Measurements from ENCODE around the gene TMTC1. TPM values are rescaled to one million over a fixed set of nuclear protein-coding genes. Genes with fewer than 3 reads are reported as not detected.

TMTC1 gene
- total and polyA plus RNA-seq, 2 of the 8 experiments (the other 6 are each of a cell fraction or from before 2014, with no cell fraction given), result 15.4 to 20.8 TPM

DNA sequence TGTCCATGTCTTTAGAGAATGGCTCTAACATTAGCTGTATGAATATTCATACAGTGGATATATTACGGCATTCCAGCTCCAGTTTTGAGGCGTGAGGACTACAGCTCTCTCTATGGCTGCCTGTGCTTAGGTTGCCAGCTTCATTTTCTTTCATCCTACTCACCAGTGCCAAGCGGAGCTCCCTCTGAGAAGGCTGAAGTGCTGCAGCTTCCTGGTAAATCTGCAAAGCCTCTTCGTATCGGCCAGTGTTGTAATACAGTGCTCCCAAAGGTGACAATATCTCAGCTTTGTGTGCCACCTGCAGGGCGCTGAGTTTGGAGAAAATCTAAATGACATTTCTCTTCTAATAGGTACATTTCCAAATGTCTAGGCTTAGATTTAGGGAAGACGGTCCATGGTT lies 266.5 kb downstream of the TMTC1 start:
- Histone ChIP-seq H4K5ac (ENCODE audit: insufficient read length, low read depth, low read length) (no peak overlapping the region), H2BK5ac (ENCODE audit: low read depth, low read length) (no peak overlapping the region), H4K20me1 (replicated peaks in 1 of 2; ENCODE audit: control insufficient read depth in 1 of 2, insufficient read depth in 2 of 2, low read length in 2 of 2) (no peaks in the 10 kb centered on the region), H3K79me1 (ENCODE audit: low read depth, low read length) (no peaks in the 10 kb centered on the region), H3K4me2 (ENCODE audit: insufficient read depth in 1 of 2, low read depth in 2 of 2, low read length in 2 of 2) (no peak overlapping the region), H2BK120ac (replicated peaks; ENCODE audit: low read depth, low read length) (no peak overlapping the region), H3K4me1 (replicated peaks in 1 of 4; ENCODE audit: control insufficient read depth in 3 of 4, insufficient read depth in 4 of 4, low read length in 3 of 4) (no peaks in the 10 kb centered on the region), H3K9ac (replicated peaks in 1 of 4; ENCODE audit: extremely low read depth in 1 of 4, low read depth in 3 of 4, low read length in 3 of 4) (no peak overlapping the region), H2AK5ac (ENCODE audit: low read depth, low read length) (no peak overlapping the region), H3K14ac (ENCODE audit: insufficient read length) (no peak overlapping the region), H2AFZ (ENCODE audit: low read length) (no peak overlapping the region), H3K18ac (ENCODE audit: extremely low read depth, low read length) (no peak overlapping the region), H3K36me3 (ENCODE audit: control insufficient read depth in 2 of 4, insufficient read depth in 4 of 4, low read length in 3 of 4) (peaks cover 0 to 6% (median 3%) of the 10 kb centered on the region in 4 experiments; a peak in 3 of 8 replicates), H3K9me3 (ENCODE audit: insufficient read depth in 2 of 2, low read depth in 1 of 2, low read length in 1 of 2) (no peaks in the 10 kb centered on the region), H4K8ac (ENCODE audit: extremely low read depth, insufficient read depth, low read length) (no peak overlapping the region), H3K4ac (replicated peaks; ENCODE audit: insufficient read length, low read depth, low read length) (no peak overlapping the region), H4K91ac (replicated peaks; ENCODE audit: insufficient read length, low read length) (no peak overlapping the region), H3K79me2 (ENCODE audit: control insufficient read depth in 1 of 2, insufficient read depth in 2 of 2, low read length in 2 of 2) (no peaks in the 10 kb centered on the region), H3K23me2 (ENCODE audit: low read depth, low read length) (no peaks in the 10 kb centered on the region), H3K56ac (replicated peaks; ENCODE audit: insufficient read length, low read depth, low read length) (no peak overlapping the region), H2BK20ac (ENCODE audit: low read length) (no peak overlapping the region), H2BK15ac (ENCODE audit: low read length) (no peak overlapping the region), H3K23ac (ENCODE audit: insufficient read length) (no peak overlapping the region), H2BK12ac (ENCODE audit: low read depth, low read length) (no peak overlapping the region), H3K27me3 (replicated peaks in 1 of 4; ENCODE audit: control insufficient read depth in 3 of 4, extremely low read depth in 1 of 4, insufficient read depth in 3 of 4, low read length in 3 of 4) (no peaks in the 10 kb centered on the region), H3K27ac (ENCODE audit: low read depth, low read length) (no peak overlapping the region), H3K4me3 (ENCODE audit: extremely low read depth in 1 of 4, insufficient read depth in 2 of 4, low read depth in 3 of 4, low read length in 4 of 4) (no peak overlapping the region)
- TF ChIP-seq CREB1 (IDR thresholded peaks at IDR 0.05) (no peak), MAFK (IDR thresholded peaks at IDR 0.05; ENCODE audit: low read depth, low read length) (no peak), CBX8 (IDR thresholded peaks at IDR 0.05; ENCODE audit: borderline replicate concordance, low read depth, low read length) (no peak), EGR1 (IDR thresholded peaks at IDR 0.05; ENCODE audit: borderline replicate concordance, low read depth, low read length) (no peak), KDM1A (IDR thresholded peaks at IDR 0.05; ENCODE audit: borderline replicate concordance, low read length) (no peak), RXRA (IDR thresholded peaks at IDR 0.05; ENCODE audit: insufficient read depth, low read depth, low read length) (no peak), TEAD4 (IDR thresholded peaks at IDR 0.05; ENCODE audit: low read depth, low read length) (no peak), HDAC2 (IDR thresholded peaks at IDR 0.05; ENCODE audit: borderline replicate concordance in 1 of 2, low read depth in 2 of 2, low read length in 2 of 2) (no peak), TBP (IDR thresholded peaks at IDR 0.05; ENCODE audit: low read depth, low read length) (no peak), SAP30 (IDR thresholded peaks at IDR 0.05; ENCODE audit: insufficient read depth, insufficient replicate concordance, low read length) (no peak), JUND (IDR thresholded peaks at IDR 0.05; ENCODE audit: low read length) (no peak), NRF1 (IDR thresholded peaks at IDR 0.05; ENCODE audit: low read depth, low read length) (no peak), SIX5 (IDR thresholded peaks at IDR 0.05; ENCODE audit: low read depth, low read length) (no peak)
- TF ChIP-seq, protein P1, sequence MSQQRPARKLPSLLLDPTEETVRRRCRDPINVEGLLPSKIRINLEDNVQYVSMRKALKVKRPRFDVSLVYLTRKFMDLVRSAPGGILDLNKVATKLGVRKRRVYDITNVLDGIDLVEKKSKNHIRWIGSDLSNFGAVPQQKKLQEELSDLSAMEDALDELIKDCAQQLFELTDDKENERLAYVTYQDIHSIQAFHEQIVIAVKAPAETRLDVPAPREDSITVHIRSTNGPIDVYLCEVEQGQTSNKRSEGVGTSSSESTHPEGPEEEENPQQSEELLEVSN (IDR thresholded peaks at IDR 0.05), result no peak
- ChIA-PET CTCF (ENCODE audit: partially characterized antibody) (interaction anchor here (0.6 to 0.9 kb wide), 5 partner anchors 13 to 1734 kb away, joined by 3 to 5 read pairs (median 3); no protein-coding TSS in a partner anchor), POLR2A (ENCODE audit: partially characterized antibody) (no interaction called here)
- no peak for DNase-seq (ENCODE audit: low read depth in 1 of 2, low spot score in 2 of 2)
- no peak for FAIRE-seq
- 88% methylated on average over 7 of the region's 7 CpGs; no CpG with 5 or more reads in 1 of the 2 experiments for WGBS, 2 experiments (ENCODE audit: extremely low coverage in 1 of 2, insufficient coverage in 1 of 2, insufficient read length in 1 of 2, insufficient replicate concordance in 2 of 2, low coverage in 1 of 2, low lambda C conversion rate in 2 of 2, missing lambda C conversion rate in 1 of 2)
